GM12878 (cell line): Measurements from ENCODE around the gene TFPI2. TPM values are rescaled to one million over a fixed set of nuclear protein-coding genes. Genes with fewer than 3 reads are reported as not detected.

Source experiments
- ATAC-seq: fragments of 200-7000 bp; cut with Tn5 transposase; 3 replicates; pipeline ENCODE4 v1.9.1; 2020; ENCODE audit warnings: mild to moderate bottlenecking, moderate library complexity
- BruUV-seq: library from RNA; stranded (reverse); fragments of 400-500 nt; replicated peaks from 2 replicates; lab custom pipeline; 2021; lab: Mats Ljungman, UMichigan
- CTCF ChIA-PET: fragments of 300-600 bp; sonication (Branson Sonifier 250); formaldehyde crosslinking; extraction: SDS; loops from one replicate; lab custom pipeline; 2021; ENCODE audit warnings: inconsistent platforms; lab: Yijun Ruan, JAX
- POLR2A ChIA-PET: fragments of 350-600 bp; formaldehyde crosslinking; extraction: SDS; loops from one replicate; lab custom pipeline; 2021; ENCODE audit warnings: inconsistent platforms; lab: Charles Lee
- RAD21 ChIA-PET: fragments of 300-600 bp; sonication (Branson Sonifier 250); formaldehyde crosslinking; loops from one replicate; lab custom pipeline; 2023; ENCODE audit warnings: antibody characterized with exemption; ENCODE audit not compliant: unreplicated experiment; lab: Charles Lee
- SMC1A ChIA-PET: fragments of 300-600 bp; sonication (Branson Sonifier 250); formaldehyde crosslinking; loops from one replicate; lab custom pipeline; 2023; ENCODE audit not compliant: unreplicated experiment, uncharacterized antibody; lab: Charles Lee
- DNase-seq: peaks from one replicate; pipeline ENCODE4 v3.0.0-alpha.2; 2011; ENCODE audit warnings: low read depth, low spot score
- FAIRE-seq: peaks from 3 replicates; lab custom pipeline; 2011; peaks lifted over from hg19 to GRCh38; lab: Jason Lieb, UNC
- H2AFZ ChIP-seq: 2 replicates; pipeline ENCODE4 v1.6.0; 2011; ENCODE audit warnings: low read depth, low read length, control low read depth; ENCODE audit not compliant: control insufficient read depth
- H3K27ac ChIP-seq: 2 replicates; pipeline ENCODE4 v1.5.1; 2011; ENCODE audit warnings: control low read depth; ENCODE audit not compliant: control insufficient read depth, insufficient read depth
- H3K27me3 ChIP-seq, 2 experiments: replicated peaks in 1 of 2; 2 replicates each; pipeline versions ENCODE4 v1.6.0 to v1.6.1; 2011; ENCODE audit warnings: low read length in 1 of 2; ENCODE audit not compliant: control insufficient read depth in 2 of 2, insufficient read depth in 2 of 2
- H3K36me3 ChIP-seq, 2 experiments: 2 replicates each; pipeline ENCODE4 v1.5.1; 2011; ENCODE audit warnings: low read length in 1 of 2; ENCODE audit not compliant: control insufficient read depth in 2 of 2, insufficient read depth in 2 of 2
- H3K4me1 ChIP-seq: 2 replicates; pipeline ENCODE4 v1.6.1; 2011; ENCODE audit warnings: mild to moderate bottlenecking, low read length, moderate library complexity, mixed read lengths; ENCODE audit not compliant: control insufficient read depth, insufficient read depth
- H3K4me2 ChIP-seq: 2 replicates; pipeline ENCODE4 v1.6.0; 2011; ENCODE audit warnings: control low read depth; ENCODE audit not compliant: control insufficient read depth, insufficient read depth
- H3K4me3 ChIP-seq: fragments of 200-600 bp; sonication (generic); 2 replicates; pipeline ENCODE4 v1.5.1; 2016
- H3K79me2 ChIP-seq: 2 replicates; pipeline ENCODE4 v1.6.0; 2011; ENCODE audit warnings: low read length; ENCODE audit not compliant: control insufficient read depth, insufficient read depth
- H3K9ac ChIP-seq: 2 replicates; pipeline ENCODE4 v1.8.0; 2011; ENCODE audit warnings: low read length, control low read depth, mixed read lengths; ENCODE audit not compliant: control insufficient read depth, insufficient read depth
- H3K9me3 ChIP-seq: replicated peaks from 3 replicates; pipeline ENCODE4 v1.5.1; 2011; ENCODE audit warnings: mild to moderate bottlenecking, low read length; ENCODE audit not compliant: control insufficient read depth, insufficient read depth
- H4K20me1 ChIP-seq: 2 replicates; pipeline ENCODE4 v1.6.0; 2011; ENCODE audit not compliant: control insufficient read depth, insufficient read depth
- CEBPB ChIP-seq, 2 experiments: fragments of 150-350 bp in 1 of 2; IDR thresholded peaks; 2 replicates each; pipeline ENCODE4 v1.6.1; 2012 to 2014; ENCODE audit warnings: low read depth in 2 of 2, low read length in 2 of 2, borderline replicate concordance in 1 of 2, inconsistent platforms in 1 of 2
- CHD1 ChIP-seq: IDR thresholded peaks from 2 replicates; pipeline ENCODE4 v1.6.1; 2012; ENCODE audit warnings: low read depth, low read length, improper control_type of control experiment
- FOXK2 ChIP-seq: fragments of 450-650 bp; IDR thresholded peaks from 2 replicates; pipeline ENCODE4 v1.6.1; 2017; ENCODE audit warnings: mild to moderate bottlenecking, moderate library complexity
- HDAC6 ChIP-seq: fragments of 200-600 bp; sonication (generic); IDR thresholded peaks from one replicate; pipeline ENCODE4 v1.8.0; 2017; ENCODE audit warnings: antibody characterized with exemption; ENCODE audit not compliant: unreplicated experiment
- JUND ChIP-seq: IDR thresholded peaks from 2 replicates; pipeline ENCODE4 v1.6.1; 2012; ENCODE audit warnings: low read depth, mild to moderate bottlenecking, low read length, improper control_type of control experiment, moderate library complexity
- SMARCA5 ChIP-seq: fragments of 450-650 bp; IDR thresholded peaks from 2 replicates; pipeline ENCODE4 v1.6.1; 2017; ENCODE audit warnings: mild to moderate bottlenecking
- SREBF2 ChIP-seq: IDR thresholded peaks from 2 replicates; pipeline ENCODE4 v1.6.1; 2012; ENCODE audit warnings: mild to moderate bottlenecking, low read length
- STAT3 ChIP-seq: IDR thresholded peaks from 2 replicates; pipeline ENCODE4 v1.6.1; 2011; ENCODE audit warnings: low read depth, low read length, improper control_type of control experiment
- TCF3 ChIP-seq: IDR thresholded peaks from 2 replicates; pipeline ENCODE4 v1.6.1; 2012; ENCODE audit warnings: low read depth, mild to moderate bottlenecking, low read length, borderline replicate concordance; ENCODE audit not compliant: insufficient read depth
- TCF7 ChIP-seq: IDR thresholded peaks from 2 replicates; pipeline ENCODE4 v1.6.1; 2014; ENCODE audit warnings: antibody characterized with exemption, borderline replicate concordance
- ZZZ3 ChIP-seq: IDR thresholded peaks from 2 replicates; pipeline ENCODE4 v1.6.1; 2011; ENCODE audit warnings: low read depth; ENCODE audit not compliant: control insufficient read depth, insufficient read length
- WGBS: methylation state at CpG from one replicate; pipeline ENCODE4 v1.1.6; 2016; ENCODE audit warnings: low lambda C conversion rate; ENCODE audit not compliant: insufficient replicate concordance, insufficient coverage; ENCODE audit errors: missing lambda C conversion rate; 5-methylcytosine and 5-hydroxymethylcytosine counted together
- in situ Hi-C: fragments of 300-500 bp; cut with MboI; formaldehyde crosslinking; loops from 9 replicates; pipeline ENCODE4 v1.14.3; 2018; ENCODE audit warnings: mixed read lengths
- intact Hi-C: fragments of 100-400 bp; cut with micrococcal nuclease; formaldehyde crosslinking; loops from one replicate; pipeline ENCODE4 v1.14.2; 2022; ENCODE audit not compliant: unreplicated experiment
- polyA plus RNA-seq, 11 experiments: library from polyadenylated mRNA; depleted of rRNA in 4 of 11; unstranded in 6 of 11; stranded (reverse) in 5 of 11; fragments of >200 nt; fragmentation: Nextera tagmentation in 4 of 11; fragmentation: Illumina TruSeq in 1 of 11; extraction: Ambion mirVana in 4 of 11; extraction: Trizol in 1 of 11; gene quantifications; 1 replicate in 1 of 11; 2 replicates in 10 of 11; pipeline versions ENCODE4 v1.2.1 to v1.2.3, GENCODE V29; 2011 to 2016; ENCODE audit warnings: inconsistent platforms in 2 of 11, missing spikeins in 2 of 11, low read depth in 1 of 11
- total RNA-seq, 4 experiments: library from RNA; depleted of rRNA in 3 of 4; stranded (reverse); fragments of >200 nt in 3 of 4; fragmentation: Illumina TruSeq in 1 of 4; extraction: Trizol in 1 of 4; gene quantifications; 2 replicates each; pipeline versions ENCODE4 v1.2.1 to v1.2.3, GENCODE V29; 2013 to 2021
- TF ChIP-seq, protein P1 (sequence below): IDR thresholded peaks from 2 replicates; pipeline ENCODE4 v1.6.1; 2012; ENCODE audit warnings: improper control_type of control experiment, low read depth, low read length; ENCODE audit not compliant: insufficient replicate concordance
- TF ChIP-seq, protein P2 (sequence below): fragments of 450-650 bp; formaldehyde crosslinking; IDR thresholded peaks from 2 replicates; pipeline ENCODE4 v1.5.0; 2022; ENCODE audit warnings: mild to moderate bottlenecking, missing genetic modification characterization

TFPI2 gene
- total and polyA plus RNA-seq, 10 of the 15 experiments (the other 5 are each of a cell fraction or from before 2014, with no cell fraction given) = 0.07 to 1.1 (median 0.31) TPM; not detected in 5

DNA sequence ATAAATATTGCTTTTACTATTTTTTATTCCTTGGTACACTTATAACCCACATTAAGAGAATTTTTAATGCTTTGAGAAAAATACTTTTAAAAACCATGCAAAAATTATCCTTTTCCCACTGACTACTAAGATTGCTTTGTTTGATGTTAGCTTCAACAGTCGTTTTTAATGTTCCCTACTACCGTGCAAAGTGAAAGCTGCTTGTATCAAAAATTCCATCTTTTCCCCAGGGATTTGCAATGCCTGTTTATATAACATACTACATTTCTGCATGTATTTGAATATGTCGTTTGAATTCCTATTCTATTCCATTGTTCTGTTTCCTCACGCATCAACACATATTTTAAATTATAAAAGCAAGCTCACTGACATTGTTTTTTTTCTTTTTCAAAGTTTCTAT is 54.4 kb downstream of the TFPI2 start:
- intact Hi-C loops = no loop called here

More for the DNA sequence above, 54.4 kb downstream of the TFPI2 start:
- H3K27me3 ChIP-seq = no peaks in the 10 kb centered on the region
- TF ChIP-seq, protein P1, sequence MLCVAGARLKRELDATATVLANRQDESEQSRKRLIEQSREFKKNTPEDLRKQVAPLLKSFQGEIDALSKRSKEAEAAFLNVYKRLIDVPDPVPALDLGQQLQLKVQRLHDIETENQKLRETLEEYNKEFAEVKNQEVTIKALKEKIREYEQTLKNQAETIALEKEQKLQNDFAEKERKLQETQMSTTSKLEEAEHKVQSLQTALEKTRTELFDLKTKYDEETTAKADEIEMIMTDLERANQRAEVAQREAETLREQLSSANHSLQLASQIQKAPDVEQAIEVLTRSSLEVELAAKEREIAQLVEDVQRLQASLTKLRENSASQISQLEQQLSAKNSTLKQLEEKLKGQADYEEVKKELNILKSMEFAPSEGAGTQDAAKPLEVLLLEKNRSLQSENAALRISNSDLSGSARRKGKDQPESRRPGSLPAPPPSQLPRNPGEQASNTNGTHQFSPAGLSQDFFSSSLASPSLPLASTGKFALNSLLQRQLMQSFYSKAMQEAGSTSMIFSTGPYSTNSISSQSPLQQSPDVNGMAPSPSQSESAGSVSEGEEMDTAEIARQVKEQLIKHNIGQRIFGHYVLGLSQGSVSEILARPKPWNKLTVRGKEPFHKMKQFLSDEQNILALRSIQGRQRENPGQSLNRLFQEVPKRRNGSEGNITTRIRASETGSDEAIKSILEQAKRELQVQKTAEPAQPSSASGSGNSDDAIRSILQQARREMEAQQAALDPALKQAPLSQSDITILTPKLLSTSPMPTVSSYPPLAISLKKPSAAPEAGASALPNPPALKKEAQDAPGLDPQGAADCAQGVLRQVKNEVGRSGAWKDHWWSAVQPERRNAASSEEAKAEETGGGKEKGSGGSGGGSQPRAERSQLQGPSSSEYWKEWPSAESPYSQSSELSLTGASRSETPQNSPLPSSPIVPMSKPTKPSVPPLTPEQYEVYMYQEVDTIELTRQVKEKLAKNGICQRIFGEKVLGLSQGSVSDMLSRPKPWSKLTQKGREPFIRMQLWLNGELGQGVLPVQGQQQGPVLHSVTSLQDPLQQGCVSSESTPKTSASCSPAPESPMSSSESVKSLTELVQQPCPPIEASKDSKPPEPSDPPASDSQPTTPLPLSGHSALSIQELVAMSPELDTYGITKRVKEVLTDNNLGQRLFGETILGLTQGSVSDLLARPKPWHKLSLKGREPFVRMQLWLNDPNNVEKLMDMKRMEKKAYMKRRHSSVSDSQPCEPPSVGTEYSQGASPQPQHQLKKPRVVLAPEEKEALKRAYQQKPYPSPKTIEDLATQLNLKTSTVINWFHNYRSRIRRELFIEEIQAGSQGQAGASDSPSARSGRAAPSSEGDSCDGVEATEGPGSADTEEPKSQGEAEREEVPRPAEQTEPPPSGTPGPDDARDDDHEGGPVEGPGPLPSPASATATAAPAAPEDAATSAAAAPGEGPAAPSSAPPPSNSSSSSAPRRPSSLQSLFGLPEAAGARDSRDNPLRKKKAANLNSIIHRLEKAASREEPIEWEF = no peak
- TF ChIP-seq FOXK2 = no peak
- TF ChIP-seq CHD1 = no peak
- TF ChIP-seq JUND = no peak
- TF ChIP-seq TCF3 = no peak
- no peak for TF ChIP-seq STAT3
- no peak for TF ChIP-seq ZZZ3
- TF ChIP-seq, protein P2, sequence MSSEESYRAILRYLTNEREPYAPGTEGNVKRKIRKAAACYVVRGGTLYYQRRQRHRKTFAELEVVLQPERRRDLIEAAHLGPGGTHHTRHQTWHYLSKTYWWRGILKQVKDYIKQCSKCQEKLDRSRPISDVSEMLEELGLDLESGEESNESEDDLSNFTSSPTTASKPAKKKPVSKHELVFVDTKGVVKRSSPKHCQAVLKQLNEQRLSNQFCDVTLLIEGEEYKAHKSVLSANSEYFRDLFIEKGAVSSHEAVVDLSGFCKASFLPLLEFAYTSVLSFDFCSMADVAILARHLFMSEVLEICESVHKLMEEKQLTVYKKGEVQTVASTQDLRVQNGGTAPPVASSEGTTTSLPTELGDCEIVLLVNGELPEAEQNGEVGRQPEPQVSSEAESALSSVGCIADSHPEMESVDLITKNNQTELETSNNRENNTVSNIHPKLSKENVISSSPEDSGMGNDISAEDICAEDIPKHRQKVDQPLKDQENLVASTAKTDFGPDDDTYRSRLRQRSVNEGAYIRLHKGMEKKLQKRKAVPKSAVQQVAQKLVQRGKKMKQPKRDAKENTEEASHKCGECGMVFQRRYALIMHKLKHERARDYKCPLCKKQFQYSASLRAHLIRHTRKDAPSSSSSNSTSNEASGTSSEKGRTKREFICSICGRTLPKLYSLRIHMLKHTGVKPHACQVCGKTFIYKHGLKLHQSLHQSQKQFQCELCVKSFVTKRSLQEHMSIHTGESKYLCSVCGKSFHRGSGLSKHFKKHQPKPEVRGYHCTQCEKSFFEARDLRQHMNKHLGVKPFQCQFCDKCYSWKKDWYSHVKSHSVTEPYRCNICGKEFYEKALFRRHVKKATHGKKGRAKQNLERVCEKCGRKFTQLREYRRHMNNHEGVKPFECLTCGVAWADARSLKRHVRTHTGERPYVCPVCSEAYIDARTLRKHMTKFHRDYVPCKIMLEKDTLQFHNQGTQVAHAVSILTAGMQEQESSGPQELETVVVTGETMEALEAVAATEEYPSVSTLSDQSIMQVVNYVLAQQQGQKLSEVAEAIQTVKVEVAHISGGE (CRISPR knock-in tag) = no peak
- no peak for TF ChIP-seq SMARCA5
- no peak for TF ChIP-seq TCF7
- TF ChIP-seq CEBPB (IDR thresholded peaks at IDR 0.05; ENCODE audit: borderline replicate concordance in 1 of 2, low read depth in 2 of 2, low read length in 2 of 2) = no peak
- no peak for TF ChIP-seq HDAC6
- TF ChIP-seq SREBF2 = no peak
- no peaks in the 10 kb centered on the region for H3K79me2 ChIP-seq
- H3K4me2 ChIP-seq = no peak overlapping the region
- DNase-seq = no peak
- POLR2A ChIA-PET = no interaction called here
- H2AFZ ChIP-seq = no peak overlapping the region
- no peaks in the 10 kb centered on the region for H3K4me1 ChIP-seq
- in situ Hi-C loops = no loop called here
- no peak overlapping the region for H3K9ac ChIP-seq
- no peak for ATAC-seq
- BruUV-seq = no TSS peak
- no peak overlapping the region for H3K27ac ChIP-seq
- CTCF ChIA-PET = no interaction called here
- H3K4me3 ChIP-seq = no peak overlapping the region
- no peak for FAIRE-seq
- RAD21 ChIA-PET = no interaction called here
- H3K36me3 ChIP-seq = no peaks in the 10 kb centered on the region
- SMC1A ChIA-PET = no interaction called here
- WGBS = 17% methylated on average over 4 of the region's 4 CpGs
- H4K20me1 ChIP-seq = no peaks in the 10 kb centered on the region
- no peaks in the 10 kb centered on the region for H3K9me3 ChIP-seq
